Astrocyte (in vitro differentiated cells and primary cell): ENCODE results near the gene PDE4C. TPM values are rescaled to one million over a fixed set of nuclear protein-coding genes. Genes with fewer than 3 reads are reported as not detected.

Experiments used
- DNase-seq: peaks from one replicate; pipeline ENCODE4 v3.0.0-alpha.2; 2010; ENCODE audit warnings: low read depth
- FAIRE-seq: peaks from 2 replicates; lab custom pipeline; 2011; peaks lifted over from hg19 to GRCh38; lab: Jason Lieb, UNC
- H2AFZ ChIP-seq: 2 replicates; pipeline ENCODE4 v1.6.0; 2012; ENCODE audit warnings: low read depth, low read length, inconsistent platforms
- H3K27ac ChIP-seq: 2 replicates; pipeline ENCODE4 v1.5.1; 2011; ENCODE audit warnings: low read depth, low read length, inconsistent platforms
- H3K27me3 ChIP-seq: 2 replicates; pipeline ENCODE4 v1.6.0; 2011; ENCODE audit warnings: low read length, inconsistent platforms; ENCODE audit not compliant: insufficient read depth
- H3K36me3 ChIP-seq: 2 replicates; pipeline ENCODE4 v1.5.1; 2011; ENCODE audit warnings: low read length, inconsistent platforms; ENCODE audit not compliant: insufficient read depth
- H3K4me1 ChIP-seq: 2 replicates; pipeline ENCODE4 v1.5.1; 2011; ENCODE audit warnings: low read length, inconsistent platforms; ENCODE audit not compliant: insufficient read depth
- H3K4me2 ChIP-seq: 2 replicates; pipeline ENCODE4 v1.6.0; 2012; ENCODE audit warnings: low read length, inconsistent platforms
- H3K4me3 ChIP-seq: 2 replicates; pipeline ENCODE4 v1.5.1; 2011; ENCODE audit warnings: low read depth, mild to moderate bottlenecking, low read length, inconsistent platforms; ENCODE audit not compliant: insufficient read depth
- H3K79me2 ChIP-seq: 2 replicates; pipeline ENCODE4 v1.6.0; 2012; ENCODE audit warnings: mild to moderate bottlenecking, low read length, inconsistent platforms; ENCODE audit not compliant: insufficient read depth
- H3K9ac ChIP-seq: 2 replicates; pipeline ENCODE4 v1.6.0; 2012; ENCODE audit warnings: mild to moderate bottlenecking, low read length, inconsistent platforms
- H3K9me3 ChIP-seq: 2 replicates; pipeline ENCODE4 v1.5.1; 2012; ENCODE audit warnings: low read depth, mild to moderate bottlenecking, low read length, inconsistent platforms; ENCODE audit not compliant: insufficient read depth
- H4K20me1 ChIP-seq: 2 replicates; pipeline ENCODE4 v1.6.0; 2012; ENCODE audit warnings: low read length, inconsistent platforms; ENCODE audit not compliant: insufficient read depth
- H3K27ac Mint-ChIP-seq: one replicate; pipeline ENCODE4 v1.8.0; 2021; ENCODE audit warnings: mild to moderate bottlenecking, mixed read lengths; ENCODE audit not compliant: unreplicated experiment
- H3K27me3 Mint-ChIP-seq: one replicate; pipeline ENCODE4 v1.8.0; 2021; ENCODE audit warnings: low read depth, mixed read lengths; ENCODE audit not compliant: unreplicated experiment
- H3K36me3 Mint-ChIP-seq: one replicate; pipeline ENCODE4 v1.8.0; 2021; ENCODE audit warnings: low read depth, mixed read lengths; ENCODE audit not compliant: unreplicated experiment
- H3K4me1 Mint-ChIP-seq: one replicate; pipeline ENCODE4 v1.8.0; 2021; ENCODE audit warnings: low read depth, mixed read lengths; ENCODE audit not compliant: unreplicated experiment
- H3K4me3 Mint-ChIP-seq: one replicate; pipeline ENCODE4 v1.8.0; 2021; ENCODE audit warnings: mild to moderate bottlenecking, moderate library complexity, mixed read lengths; ENCODE audit not compliant: unreplicated experiment
- H3K9me3 Mint-ChIP-seq: one replicate; pipeline ENCODE4 v1.8.0; 2021; ENCODE audit warnings: mild to moderate bottlenecking, mixed read lengths; ENCODE audit not compliant: unreplicated experiment
- CTCF ChIP-seq: IDR thresholded peaks from 2 replicates; pipeline ENCODE4 v1.5.1; 2011; ENCODE audit warnings: low read depth, mild to moderate bottlenecking, inconsistent platforms, low read length, moderate library complexity; ENCODE audit not compliant: insufficient read depth
- EZH2 ChIP-seq: IDR thresholded peaks from 2 replicates; pipeline ENCODE4 v1.6.1; 2012; ENCODE audit warnings: mild to moderate bottlenecking, low read length, inconsistent platforms; ENCODE audit not compliant: insufficient read depth
- total RNA-seq: library from RNA; stranded (reverse); gene quantifications from 2 replicates; pipeline ENCODE4 v1.2.1, GENCODE V29; 2021

The PDE4C gene
- total RNA-seq, 1 donor from 2014 or later: 0.64 TPM

- Histone ChIP-seq H3K4me3 (peak overlapping the region; percentile 80), H3K4me2 (peak overlapping the region; percentile 99), H2AFZ (peak overlapping the region; percentile 99), H4K20me1 (peaks cover 11% of the 10 kb centered on the region), H3K9ac (peak overlapping the region; percentile 78), H3K9me3 (no peaks in the 10 kb centered on the region), H3K79me2 (peaks cover 3% of the 10 kb centered on the region), H3K27me3 (no peaks in the 10 kb centered on the region), H3K36me3 (no peaks in the 10 kb centered on the region), H3K4me1 (peaks cover 18% of the 10 kb centered on the region), H3K27ac (no peak overlapping the region)
- Mint-ChIP-seq H3K4me1 (peaks cover 2% of the 10 kb centered on the region), H3K36me3 (peaks cover 14% of the 10 kb centered on the region), H3K27ac (no peak overlapping the region), H3K4me3 (peak overlapping the region; percentile 95), H3K27me3 (peaks cover 2% of the 10 kb centered on the region), H3K9me3 (peaks cover 2% of the 10 kb centered on the region)
- TF ChIP-seq CTCF (no peak), EZH2 (no peak)
- DNase-seq: no peak
- no peak for FAIRE-seq
Measured at GRCh38 chr19:18203408-18203862, 22.8 kb downstream of the PDE4C start.

- Mint-ChIP-seq H3K4me1 (peaks cover 2% of the 10 kb centered on the region), H3K27ac (no peak overlapping the region), H3K36me3 (peaks cover 17% of the 10 kb centered on the region), H3K4me3 (peak overlapping the region; percentile 95), H3K9me3 (peaks cover 2% of the 10 kb centered on the region), H3K27me3 (peaks cover 2% of the 10 kb centered on the region)
- Histone ChIP-seq H3K9ac (peak overlapping the region; percentile 78), H3K9me3 (no peaks in the 10 kb centered on the region), H3K4me3 (peak overlapping the region; percentile 80), H3K27ac (no peak overlapping the region), H3K4me2 (peak overlapping the region; percentile 99), H2AFZ (peak overlapping the region; percentile 99), H3K36me3 (no peaks in the 10 kb centered on the region), H3K27me3 (no peaks in the 10 kb centered on the region), H3K79me2 (peaks cover 3% of the 10 kb centered on the region), H4K20me1 (peaks cover 11% of the 10 kb centered on the region), H3K4me1 (peaks cover 18% of the 10 kb centered on the region)
- DNase-seq: no peak
- TF ChIP-seq CTCF (peak; percentile 11), EZH2 (no peak)
- no peak for FAIRE-seq
Measured at GRCh38 chr19:18202778-18203407, 23.3 kb downstream of the PDE4C start.

- peaks cover 2% of the 10 kb centered on the region for H3K27me3 Mint-ChIP-seq
Measured at GRCh38 chr19:18202397-18202777, 23.9 kb downstream of the PDE4C start.

More at GRCh38 chr19:18202397-18202777, 23.9 kb downstream of the PDE4C start:
- Histone ChIP-seq H3K79me2 (peaks cover 3% of the 10 kb centered on the region), H3K9ac (no peak overlapping the region), H3K9me3 (no peaks in the 10 kb centered on the region), H3K4me2 (peak overlapping the region; percentile 99), H4K20me1 (peaks cover 11% of the 10 kb centered on the region), H3K4me1 (peaks cover 18% of the 10 kb centered on the region), H3K27ac (no peak overlapping the region), H3K4me3 (no peak overlapping the region), H2AFZ (no peak overlapping the region), H3K36me3 (no peaks in the 10 kb centered on the region), H3K27me3 (no peaks in the 10 kb centered on the region)
- DNase-seq (no peak), FAIRE-seq (no peak)
- H3K4me1 Mint-ChIP-seq: peaks cover 2% of the 10 kb centered on the region
- TF ChIP-seq CTCF (no peak), EZH2 (no peak)
- H3K36me3 Mint-ChIP-seq: peaks cover 17% of the 10 kb centered on the region
- H3K9me3 Mint-ChIP-seq: peaks cover 2% of the 10 kb centered on the region
- no peak overlapping the region for H3K27ac Mint-ChIP-seq
- H3K4me3 Mint-ChIP-seq: peak overlapping the region; percentile 72
